Psoas muscle (tissue), 8 donors: ENCODE results near the gene EPB41. TPM values are rescaled to one million over a fixed set of nuclear protein-coding genes. Genes with fewer than 3 reads are reported as not detected.

Source experiments
- ATAC-seq, 4 donors: fragments of 200-7000 bp; cut with Tn5 transposase; one replicate each; pipeline ENCODE4 v1.9.1; 2020; ENCODE audit warnings: moderate library complexity in 3 of 4, mild to moderate bottlenecking in 2 of 4
- DNase-seq, 2 donors: peaks; one replicate each; pipeline ENCODE4 v3.0.0-alpha.2; 2020
- H3K27ac ChIP-seq: fragments of 200-600 bp; one replicate; pipeline ENCODE4 v1.8.0; 2022
- H3K27me3 ChIP-seq, 3 donors: fragments of 200-600 bp in 1 of 3; one replicate each; pipeline versions ENCODE4 v1.6.1 to v1.8.0; 2013 to 2022; ENCODE audit warnings: low read length in 2 of 3, mild to moderate bottlenecking in 2 of 3, moderate library complexity in 1 of 3; ENCODE audit not compliant: insufficient read depth in 3 of 3
- H3K36me3 ChIP-seq, 2 donors: fragments of 200-600 bp in 1 of 2; one replicate each; pipeline versions ENCODE4 v1.6.1 to v1.8.0; 2013 to 2022; ENCODE audit warnings: low read depth in 1 of 2, mild to moderate bottlenecking in 1 of 2, moderate library complexity in 1 of 2; ENCODE audit not compliant: insufficient read depth in 1 of 2
- H3K4me1 ChIP-seq: fragments of 200-600 bp; one replicate; pipeline ENCODE4 v1.8.0; 2022
- H3K4me3 ChIP-seq: fragments of 200-600 bp; one replicate; pipeline ENCODE4 v1.8.0; 2022; ENCODE audit warnings: mild to moderate bottlenecking
- H3K9me3 ChIP-seq: fragments of 200-600 bp; one replicate; pipeline ENCODE4 v1.8.0; 2022
- WGBS, 3 donors: extraction: QIAGEN DNeasy Blood & Tissue Kit; methylation state at CpG; one replicate each; pipeline versions ENCODE4 v1.1.6 to v1.1.7; 2013; 5-methylcytosine and 5-hydroxymethylcytosine counted together
- intact Hi-C, 2 donors: fragments of 100-400 bp; cut with DNase I; formaldehyde crosslinking; loops; one replicate each; pipeline versions ENCODE4 v1.11.0 to v1.14.2; 2022
- polyA plus RNA-seq, 3 donors: library from polyadenylated mRNA; stranded (reverse); fragments of 200-250 nt; gene quantifications; one replicate each; pipeline ENCODE4 v1.2.3, GENCODE V29; 2013
- total RNA-seq, 4 donors: library from RNA; stranded (reverse); fragmentation: NEBNext Ultra II Directional in 2 of 4; extraction: Animal tissue kit (Norgen Biotek cat#: 25700) in 2 of 4; gene quantifications; one replicate each; pipeline versions ENCODE4 v1.2.1 to v1.2.4, GENCODE V29; 2021 to 2023
- TF ChIP-seq, protein P1 (sequence below): fragments of 200-600 bp; IDR thresholded peaks from one replicate; pipeline ENCODE4 v1.8.0; 2022; ENCODE audit warnings: antibody characterized with exemption
- donor health status: healthy with polysubstance abuse.
- donor health status: DM: no; HTN: no; CAD: no; lungs with moderate emphysema.
- donor health status: Bipolar disorder and iron deficiency.
- donor health status: healthy.
- donor health status: DM: yes; HTN: yes; CAD: no.
- donor health status: DM: no; HTN: no; CAD: no.
- donor health status: DM: no; HTN: no; CAD: no.
- donor health status: DM: yes; HTN: yes; CAD: no.

The EPB41 gene
- total and polyA plus RNA-seq, 7 donors, result 2.0 to 28.2 (median 18.0) TPM

DNA sequence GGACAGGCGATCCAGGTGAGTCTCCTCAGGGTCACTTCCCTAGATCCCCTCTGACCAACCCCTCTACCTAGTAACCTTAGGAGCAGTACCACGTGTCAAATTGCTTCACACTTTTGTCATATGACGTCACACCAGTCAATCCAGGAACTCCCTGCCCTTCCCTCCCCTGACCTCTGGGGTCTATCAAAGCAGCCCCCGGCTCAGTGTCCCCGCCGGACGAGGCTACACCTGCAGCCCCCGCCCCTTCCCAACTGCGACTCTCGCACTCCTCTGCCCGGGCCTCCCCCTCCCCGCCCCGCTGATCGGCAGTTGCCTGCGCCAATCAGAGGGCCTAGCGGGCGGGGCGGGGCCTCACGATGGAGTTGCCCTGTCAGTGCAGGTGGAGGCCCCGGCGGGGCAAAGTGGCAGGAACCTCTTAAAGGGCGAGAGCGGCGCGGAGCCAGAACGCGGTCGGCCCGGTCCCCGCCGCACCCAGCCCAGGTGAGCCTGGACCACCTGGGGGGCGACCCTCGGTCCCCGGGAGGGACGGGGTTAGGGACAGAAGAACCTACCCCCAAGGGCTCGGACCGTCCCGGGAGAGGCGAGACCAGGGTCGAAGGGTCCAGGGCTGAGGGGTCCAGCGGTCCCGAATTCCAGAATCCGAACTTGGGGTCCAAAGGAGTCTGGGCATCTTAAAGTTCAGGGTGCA lies 27.5 kb upstream of the EPB41 start:
- H3K27me3 ChIP-seq, result no peaks in the 10 kb centered on the region
- intact Hi-C loops, result loop anchor here in 1 of 2 donors (5.0 kb wide), 2 partner anchors 95 to 295 kb away; partner anchors contain the start of gene SRSF4
- H3K27ac ChIP-seq, result peak overlapping the region; percentile 94
- DNase-seq (peak; percentile 84 to 92), ATAC-seq (peak; percentile 84 to 90 (median 86))
- H3K4me1 ChIP-seq, result peaks cover 18% of the 10 kb centered on the region
- TF ChIP-seq, protein P1, sequence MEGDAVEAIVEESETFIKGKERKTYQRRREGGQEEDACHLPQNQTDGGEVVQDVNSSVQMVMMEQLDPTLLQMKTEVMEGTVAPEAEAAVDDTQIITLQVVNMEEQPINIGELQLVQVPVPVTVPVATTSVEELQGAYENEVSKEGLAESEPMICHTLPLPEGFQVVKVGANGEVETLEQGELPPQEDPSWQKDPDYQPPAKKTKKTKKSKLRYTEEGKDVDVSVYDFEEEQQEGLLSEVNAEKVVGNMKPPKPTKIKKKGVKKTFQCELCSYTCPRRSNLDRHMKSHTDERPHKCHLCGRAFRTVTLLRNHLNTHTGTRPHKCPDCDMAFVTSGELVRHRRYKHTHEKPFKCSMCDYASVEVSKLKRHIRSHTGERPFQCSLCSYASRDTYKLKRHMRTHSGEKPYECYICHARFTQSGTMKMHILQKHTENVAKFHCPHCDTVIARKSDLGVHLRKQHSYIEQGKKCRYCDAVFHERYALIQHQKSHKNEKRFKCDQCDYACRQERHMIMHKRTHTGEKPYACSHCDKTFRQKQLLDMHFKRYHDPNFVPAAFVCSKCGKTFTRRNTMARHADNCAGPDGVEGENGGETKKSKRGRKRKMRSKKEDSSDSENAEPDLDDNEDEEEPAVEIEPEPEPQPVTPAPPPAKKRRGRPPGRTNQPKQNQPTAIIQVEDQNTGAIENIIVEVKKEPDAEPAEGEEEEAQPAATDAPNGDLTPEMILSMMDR, result no peak
- H3K36me3 ChIP-seq, result no peaks in the 10 kb centered on the region
- no peaks in the 10 kb centered on the region for H3K9me3 ChIP-seq
- H3K4me3 ChIP-seq, result peak overlapping the region; percentile 99
- 2 to 4% (median 2%) methylated on average over 42 to 43 of the region's 43 CpGs for WGBS, 3 donors

DNA sequence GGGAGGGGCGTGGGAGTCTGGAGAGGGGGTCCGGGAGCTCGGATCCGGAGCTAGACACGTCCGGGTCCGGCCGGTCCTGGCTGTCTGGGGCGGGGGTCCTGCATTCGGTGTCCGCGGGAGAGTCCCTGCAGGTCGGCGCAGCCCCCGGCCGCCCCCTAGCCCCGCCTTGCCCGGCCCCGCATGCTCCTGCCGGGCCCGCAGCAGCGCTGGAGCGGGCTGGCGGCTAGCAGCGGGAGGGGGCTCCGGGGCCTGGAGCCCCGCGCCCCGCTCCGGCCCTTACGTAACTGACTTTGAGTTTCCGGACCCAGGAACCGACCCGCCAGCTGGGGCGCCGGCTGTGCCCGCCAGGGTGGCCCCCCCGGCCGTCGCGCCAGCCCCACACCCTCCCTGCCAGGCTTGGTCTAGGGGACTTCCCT lies 26.9 kb upstream of the EPB41 start:
- peak overlapping the region; percentile 99 for H3K4me3 ChIP-seq
- H3K4me1 ChIP-seq, result peaks cover 15% of the 10 kb centered on the region
- H3K9me3 ChIP-seq, result no peaks in the 10 kb centered on the region
- ATAC-seq, result peak; percentile 25 to 47 (median 37)
- no peaks in the 10 kb centered on the region for H3K36me3 ChIP-seq
- intact Hi-C loops, result loop anchor here in 1 of 2 donors (5.0 kb wide), 2 partner anchors 95 to 295 kb away; partner anchors contain the start of gene SRSF4
- DNase-seq, result no peak
- peak overlapping the region; percentile 94 for H3K27ac ChIP-seq
- H3K27me3 ChIP-seq, result no peaks in the 10 kb centered on the region
- 0 to 1% (median 0%) methylated on average over 24 to 41 of the region's 41 CpGs for WGBS, 3 donors
- TF ChIP-seq, protein P1, result no peak

DNA sequence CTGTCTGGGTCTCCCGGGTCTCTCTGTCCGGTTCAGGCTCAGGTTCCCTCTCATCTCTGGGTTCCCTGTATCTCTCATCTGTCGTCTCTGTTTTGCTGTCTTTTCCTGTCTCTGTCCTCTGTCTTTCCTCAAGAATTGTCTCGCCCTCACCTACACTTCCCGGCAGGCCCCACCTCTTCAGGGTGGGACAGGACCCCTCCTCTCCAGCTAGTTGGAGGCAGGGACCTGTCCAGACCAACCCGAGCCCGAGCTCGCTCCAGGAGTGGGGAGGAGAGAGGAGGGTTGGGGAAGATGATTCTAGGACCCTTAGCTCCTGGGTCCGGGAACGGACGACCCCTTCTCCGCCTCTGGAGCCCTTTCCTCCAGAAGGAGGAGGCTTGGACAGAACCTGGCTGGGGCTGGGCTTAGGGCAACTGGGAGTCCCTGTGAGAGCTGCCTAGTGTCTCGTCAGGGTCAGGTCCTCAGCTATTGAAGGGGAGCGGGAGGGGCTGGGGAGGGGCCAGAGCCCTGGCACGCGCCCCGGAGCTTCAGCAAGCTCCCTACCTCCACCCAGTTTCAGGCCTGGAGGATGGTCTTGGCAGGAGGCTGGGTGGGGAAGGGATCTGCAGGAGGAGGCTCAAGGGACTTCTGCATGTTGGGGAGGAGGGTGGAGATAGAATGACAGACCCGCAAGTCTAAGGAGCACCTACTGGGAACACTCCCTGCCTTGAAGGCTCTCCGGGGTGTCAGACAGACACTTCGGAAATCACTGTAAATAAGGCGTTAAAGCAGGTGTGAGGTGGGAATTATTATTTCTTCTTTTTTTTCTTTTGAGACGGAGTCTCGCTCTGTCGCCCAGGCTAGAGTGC lies 26.3 kb upstream of the EPB41 start:
- Histone ChIP-seq H3K9me3 (no peaks in the 10 kb centered on the region), H3K36me3 (peaks cover 0 to 3% of the 10 kb centered on the region in 2 donors), H3K27me3 (no peaks in the 10 kb centered on the region), H3K4me1 (peaks cover 14% of the 10 kb centered on the region), H3K27ac (peak overlapping the region; percentile 94), H3K4me3 (peak overlapping the region; percentile 99)
- TF ChIP-seq, protein P1, result no peak
- DNase-seq, result no peak
- 35 to 43% (median 37%) methylated on average over 24 of the region's 24 CpGs for WGBS, 3 donors
- intact Hi-C loops, result loop anchor here in 1 of 2 donors (5.0 kb wide), 2 partner anchors 94 to 294 kb away; partner anchors contain the start of gene SRSF4
- no peak for ATAC-seq

DNA sequence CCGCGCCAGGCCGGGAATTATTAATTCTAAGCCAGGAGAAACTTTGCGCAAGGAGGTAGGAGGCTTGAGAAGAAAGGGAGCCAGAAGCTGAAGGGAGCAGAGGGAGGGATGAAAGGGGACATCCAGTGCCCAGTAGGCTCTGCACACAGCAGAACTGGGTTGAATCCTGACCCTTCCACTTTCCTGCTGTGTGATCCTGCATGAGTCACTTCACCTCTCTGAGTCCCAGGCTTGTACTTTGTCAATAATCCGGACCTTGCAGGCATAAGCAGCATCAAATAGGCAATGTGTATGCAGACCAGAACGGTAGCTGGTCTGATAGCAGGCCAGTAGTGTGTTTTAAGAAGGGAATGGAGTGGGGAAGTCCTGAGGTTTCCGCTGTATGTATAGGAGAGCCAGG lies 25.5 kb upstream of the EPB41 start:
- Histone ChIP-seq H3K4me3 (no peak overlapping the region), H3K27ac (no peak overlapping the region), H3K4me1 (peaks cover 14% of the 10 kb centered on the region), H3K27me3 (no peaks in the 10 kb centered on the region), H3K9me3 (no peaks in the 10 kb centered on the region), H3K36me3 (peaks cover 0 to 3% of the 10 kb centered on the region in 2 donors)
- intact Hi-C loops, result loop anchor here in 1 of 2 donors (5.0 kb wide), 2 partner anchors 93 to 293 kb away; partner anchors contain the start of gene SRSF4
- ATAC-seq (no peak), DNase-seq (no peak)
- TF ChIP-seq, protein P1, result no peak
- WGBS, 3 donors, result 94 to 96% (median 96%) methylated on average over 7 of the region's 7 CpGs
